NB4 (cell line): ENCODE data around the gene PHF12.
A peak's percentile ranks its signal among the peaks of the same experiment; 100 is the strongest.

Experiments
- DNase-seq: peaks from one replicate; pipeline ENCODE4 v3.0.0; 2010; ENCODE audit warnings: low read depth
- H3K4me3 ChIP-seq: one replicate; pipeline ENCODE4 v1.5.1; 2011; ENCODE audit warnings: mild to moderate bottlenecking, low read depth, low read length, moderate library complexity
- CTCF ChIP-seq: IDR thresholded peaks from one replicate; pipeline ENCODE4 v1.5.1; 2012; ENCODE audit warnings: low read depth, low read length
- MAX ChIP-seq: IDR thresholded peaks from 2 replicates; pipeline ENCODE4 v1.6.1; 2011; ENCODE audit warnings: low read depth, low read length
- MYC ChIP-seq: IDR thresholded peaks from 2 replicates; pipeline ENCODE4 v1.6.1; 2011; ENCODE audit warnings: low read depth, low read length
- POLR2A ChIP-seq: IDR thresholded peaks from 2 replicates; pipeline ENCODE4 v1.6.1; 2011; ENCODE audit warnings: mild to moderate bottlenecking; ENCODE audit not compliant: insufficient read length; ENCODE audit errors: extremely low read depth

PHF12 gene

GRCh38 chr17:28902819-28903545 is 48.3 kb downstream of the PHF12 start, which contains the start of gene DHRS13:
Gene DHRS13, minus strand, starts transcription at chr17:28903079. Its CDS starts 135 bp downstream, at chr17:28902944.
- H3K4me3 ChIP-seq = peak within 1 kb of the TSS; percentile 61
- peak; percentile 86 for TF ChIP-seq MYC
- peak; percentile 73; the same call in 1 of the 2 replicates for TF ChIP-seq MAX
- TF ChIP-seq POLR2A = peak; percentile 39
- TF ChIP-seq CTCF = peak; percentile 93
- DNase-seq = peak; percentile 97

GRCh38 chr17:28901866-28902818 is 49.2 kb downstream of the PHF12 start:
- DNase-seq = peak; percentile 77
- H3K4me3 ChIP-seq = peak overlapping the region; percentile 61
- TF ChIP-seq MAX (peak; percentile 23; the same call in 1 of the 2 replicates), POLR2A (no peak), CTCF (peak; percentile 3), MYC (peak; percentile 54)

- no peak for DNase-seq
- H3K4me3 ChIP-seq = peak overlapping the region; percentile 61
- TF ChIP-seq POLR2A (no peak), MAX (no peak), CTCF (no peak), MYC (no peak)
Observed at GRCh38 chr17:28900986-28901726, 50.2 kb downstream of the PHF12 start.

- TF ChIP-seq MYC = no peak
- TF ChIP-seq POLR2A = no peak
- TF ChIP-seq MAX = no peak
- no peak for TF ChIP-seq CTCF
- peak; percentile 34 for DNase-seq
- H3K4me3 ChIP-seq = no peak overlapping the region
Observed at GRCh38 chr17:28899212-28899815, 52.0 kb downstream of the PHF12 start.

- DNase-seq = no peak
- TF ChIP-seq MYC (no peak), CTCF (no peak), MAX (no peak), POLR2A (no peak)
- H3K4me3 ChIP-seq = no peak overlapping the region
Observed at GRCh38 chr17:28898527-28898955, 52.8 kb downstream of the PHF12 start.
